ENCODE data around the gene PIP5K1C.

DNA sequence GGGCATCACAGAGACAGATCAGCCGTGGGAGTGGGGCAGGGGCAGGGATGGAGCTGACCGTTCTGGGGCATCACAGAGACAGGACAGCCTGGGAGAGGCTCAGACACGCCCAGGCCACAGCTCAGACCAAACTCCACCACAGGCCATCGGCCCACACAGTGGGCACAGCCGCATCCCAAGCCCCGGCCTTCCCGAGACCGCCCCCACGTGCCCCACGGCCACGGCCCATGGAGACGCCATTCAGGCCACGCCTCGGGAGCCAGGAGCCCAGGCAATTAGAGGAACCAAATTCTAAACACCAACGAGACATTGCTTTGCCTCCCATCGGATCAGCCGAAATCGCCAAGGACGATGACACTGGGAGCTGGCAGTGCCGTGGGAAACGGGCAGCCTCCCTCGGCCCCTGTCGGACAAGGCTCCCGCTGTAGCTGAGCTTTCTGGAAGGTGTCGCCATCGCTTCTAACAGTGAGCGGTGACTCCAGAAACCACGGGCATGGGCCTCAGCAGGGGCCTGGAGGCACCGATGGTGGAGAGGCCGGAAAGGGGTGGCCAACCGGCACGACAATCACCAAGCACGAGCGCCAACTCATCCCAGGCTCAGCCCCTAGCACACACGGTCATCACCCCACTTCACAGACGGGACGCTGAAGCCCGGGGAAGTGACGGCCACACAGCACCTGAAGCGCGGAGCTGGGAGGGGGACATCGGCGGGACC, 2.4 kb downstream of the PIP5K1C start:
- TF ChIP-seq, protein P1, sequence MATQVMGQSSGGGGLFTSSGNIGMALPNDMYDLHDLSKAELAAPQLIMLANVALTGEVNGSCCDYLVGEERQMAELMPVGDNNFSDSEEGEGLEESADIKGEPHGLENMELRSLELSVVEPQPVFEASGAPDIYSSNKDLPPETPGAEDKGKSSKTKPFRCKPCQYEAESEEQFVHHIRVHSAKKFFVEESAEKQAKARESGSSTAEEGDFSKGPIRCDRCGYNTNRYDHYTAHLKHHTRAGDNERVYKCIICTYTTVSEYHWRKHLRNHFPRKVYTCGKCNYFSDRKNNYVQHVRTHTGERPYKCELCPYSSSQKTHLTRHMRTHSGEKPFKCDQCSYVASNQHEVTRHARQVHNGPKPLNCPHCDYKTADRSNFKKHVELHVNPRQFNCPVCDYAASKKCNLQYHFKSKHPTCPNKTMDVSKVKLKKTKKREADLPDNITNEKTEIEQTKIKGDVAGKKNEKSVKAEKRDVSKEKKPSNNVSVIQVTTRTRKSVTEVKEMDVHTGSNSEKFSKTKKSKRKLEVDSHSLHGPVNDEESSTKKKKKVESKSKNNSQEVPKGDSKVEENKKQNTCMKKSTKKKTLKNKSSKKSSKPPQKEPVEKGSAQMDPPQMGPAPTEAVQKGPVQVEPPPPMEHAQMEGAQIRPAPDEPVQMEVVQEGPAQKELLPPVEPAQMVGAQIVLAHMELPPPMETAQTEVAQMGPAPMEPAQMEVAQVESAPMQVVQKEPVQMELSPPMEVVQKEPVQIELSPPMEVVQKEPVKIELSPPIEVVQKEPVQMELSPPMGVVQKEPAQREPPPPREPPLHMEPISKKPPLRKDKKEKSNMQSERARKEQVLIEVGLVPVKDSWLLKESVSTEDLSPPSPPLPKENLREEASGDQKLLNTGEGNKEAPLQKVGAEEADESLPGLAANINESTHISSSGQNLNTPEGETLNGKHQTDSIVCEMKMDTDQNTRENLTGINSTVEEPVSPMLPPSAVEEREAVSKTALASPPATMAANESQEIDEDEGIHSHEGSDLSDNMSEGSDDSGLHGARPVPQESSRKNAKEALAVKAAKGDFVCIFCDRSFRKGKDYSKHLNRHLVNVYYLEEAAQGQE (IDR thresholded peaks at IDR 0.05; ENCODE audit: insufficient read depth in 1 of 2, low read depth in 2 of 2, low read length in 2 of 2), result no peak
- no peak for TF ChIP-seq POLR2AphosphoS5 (IDR thresholded peaks at IDR 0.05; ENCODE audit: low read depth, low read length)
- no peak for TF ChIP-seq FOXP2 (optimal IDR thresholded peaks at IDR 0.05; ENCODE audit: borderline replicate concordance, extremely low read depth, extremely low read length, insufficient read depth)

Measured in PFSK-1 (cell line).